HCT116 (cell line): ENCODE results near the gene ZAR1L. TPM values are rescaled to one million over a fixed set of nuclear protein-coding genes. Genes with fewer than 3 reads are reported as not detected.

Experiments
- ATAC-seq: fragments of 200-7000 bp; cut with Tn5 transposase; 2 replicates; pipeline ENCODE4 v1.9.1; 2020; ENCODE audit warnings: mild to moderate bottlenecking, moderate library complexity
- BruUV-seq: library from RNA; stranded (reverse); fragments of 400-500 nt; replicated peaks from 2 replicates; lab custom pipeline; 2021; lab: Mats Ljungman, UMichigan
- CTCF ChIA-PET: fragments of 300-600 bp; sonication (Branson Sonifier 250); formaldehyde crosslinking; loops from one replicate; lab custom pipeline; 2021; ENCODE audit warnings: antibody characterized with exemption; lab: Charles Lee
- POLR2A ChIA-PET: fragments of 300-600, 350-600 bp; sonication (Branson Sonifier 250); formaldehyde crosslinking; loops from one replicate; lab custom pipeline; 2021; ENCODE audit warnings: antibody characterized with exemption; lab: Charles Lee
- RAD21 ChIA-PET, 2 experiments: fragments of 300-600 bp; sonication (Branson Sonifier 250); formaldehyde crosslinking; loops; one replicate each; lab custom pipeline; 2023; ENCODE audit warnings: low total read pairs in 2 of 2; ENCODE audit not compliant: uncharacterized antibody in 2 of 2, unreplicated experiment in 2 of 2, low non-redundant PET in 1 of 2; lab: Charles Lee
- DNase-seq: peaks from one replicate; pipeline ENCODE4 v3.0.0-alpha.2; 2010; ENCODE audit warnings: low read depth, low spot score
- H2AFZ ChIP-seq: fragments of 200-600 bp; shearing (Covaris generic), sonication (generic); 2 replicates; pipeline ENCODE4 v1.6.1; 2017; ENCODE audit warnings: low read depth, mixed run types, mixed read lengths, antibody characterized with exemption, low read length; ENCODE audit not compliant: poor library complexity, severe bottlenecking
- H3K27ac ChIP-seq: 2 replicates; pipeline ENCODE4 v1.5.1; 2012; ENCODE audit warnings: low read depth, low read length
- H3K27me3 ChIP-seq: fragments of 200-600 bp; sonication (generic); 2 replicates; pipeline ENCODE4 v1.6.1; 2016; ENCODE audit warnings: mixed run types, low read length, mixed read lengths; ENCODE audit not compliant: insufficient read depth
- H3K36me3 ChIP-seq, 2 experiments: fragments of 200-500 bp in 1 of 2; fragments of 200-600 bp in 1 of 2; sonication (Bioruptor generic) in 1 of 2; sonication (generic) in 1 of 2; 2 replicates each; pipeline versions ENCODE4 v1.5.1 to v1.6.1; 2014 to 2016; ENCODE audit warnings: low read length in 2 of 2, inconsistent platforms in 1 of 2, mixed read lengths in 1 of 2, mixed run types in 1 of 2; ENCODE audit not compliant: insufficient read depth in 2 of 2, control insufficient read depth in 1 of 2
- H3K4me1 ChIP-seq, 2 experiments: fragments of 200-600 bp in 1 of 2; sonication (generic) in 1 of 2; 2 replicates each; pipeline versions ENCODE4 v1.5.1 to v1.6.1; 2012 to 2017; ENCODE audit warnings: low read length in 2 of 2, inconsistent platforms in 1 of 2, mild to moderate bottlenecking in 1 of 2, mixed read lengths in 1 of 2, mixed run types in 1 of 2, moderate library complexity in 1 of 2; ENCODE audit not compliant: insufficient read depth in 2 of 2, control insufficient read depth in 1 of 2
- H3K4me2 ChIP-seq: fragments of 200-600 bp; sonication (generic); 2 replicates; pipeline ENCODE4 v1.6.1; 2017; ENCODE audit warnings: mixed run types, low read length, mixed read lengths
- H3K4me3 ChIP-seq, 2 experiments: fragments of 200-600 bp in 1 of 2; sonication (generic) in 1 of 2; replicated peaks in 1 of 2; 2 replicates each; pipeline ENCODE4 v1.5.1; 2011 to 2016; ENCODE audit warnings: low read length in 2 of 2, control low read depth in 1 of 2, low read depth in 1 of 2, mild to moderate bottlenecking in 1 of 2, mixed read lengths in 1 of 2, mixed run types in 1 of 2
- H3K79me2 ChIP-seq: fragments of 200-600 bp; sonication (generic); 2 replicates; pipeline ENCODE4 v1.6.1; 2017; ENCODE audit warnings: mild to moderate bottlenecking, mixed run types, low read length, moderate library complexity, mixed read lengths; ENCODE audit not compliant: insufficient read depth
- H3K9ac ChIP-seq: fragments of 200-600 bp; sonication (generic); 2 replicates; pipeline ENCODE4 v1.6.1; 2016; ENCODE audit warnings: low read length, mixed read lengths
- H3K9me2 ChIP-seq: fragments of 200-600 bp; sonication (generic), shearing (Covaris generic); 2 replicates; pipeline ENCODE4 v1.6.1; 2017; ENCODE audit warnings: mixed run types, mild to moderate bottlenecking, moderate library complexity; ENCODE audit not compliant: insufficient read depth
- H3K9me3 ChIP-seq, 2 experiments: fragments of 200-500 bp in 1 of 2; fragments of 200-600 bp in 1 of 2; sonication (Bioruptor generic) in 1 of 2; sonication (generic) in 1 of 2; 2 replicates each; pipeline ENCODE4 v1.6.1; 2014 to 2017; ENCODE audit warnings: low read length in 2 of 2, mixed read lengths in 2 of 2, inconsistent platforms in 1 of 2, low read depth in 1 of 2, mild to moderate bottlenecking in 1 of 2, mixed run types in 1 of 2, moderate library complexity in 1 of 2; ENCODE audit not compliant: control insufficient read depth in 1 of 2, insufficient read depth in 1 of 2
- H4K20me1 ChIP-seq: fragments of 200-600 bp; sonication (generic), shearing (Covaris generic); 2 replicates; pipeline ENCODE4 v1.6.1; 2017; ENCODE audit warnings: mixed run types, mild to moderate bottlenecking, moderate library complexity; ENCODE audit not compliant: insufficient read depth
- CEBPB ChIP-seq: IDR thresholded peaks from 2 replicates; pipeline ENCODE4 v1.6.1; 2012; ENCODE audit warnings: low read depth
- CTCF ChIP-seq, 3 experiments: fragments of 200-600 bp in 1 of 3; sonication (generic) in 1 of 3; IDR thresholded peaks in 2 of 3; conservative IDR thresholded peaks in 1 of 3; 2 replicates each; pipeline ENCODE4 v1.5.1; 2012 to 2017; ENCODE audit warnings: low read depth in 2 of 3, low read length in 2 of 3, antibody characterized with exemption in 1 of 3, borderline replicate concordance in 1 of 3, control low read depth in 1 of 3, mild to moderate bottlenecking in 1 of 3, mixed read lengths in 1 of 3, mixed run types in 1 of 3, moderate library complexity in 1 of 3; ENCODE audit not compliant: insufficient read depth in 1 of 3
- EGR1 ChIP-seq: IDR thresholded peaks from 2 replicates; pipeline ENCODE4 v1.6.1; 2012; ENCODE audit warnings: low read depth
- ELF1 ChIP-seq: IDR thresholded peaks from 2 replicates; pipeline ENCODE4 v1.6.1; 2012; ENCODE audit warnings: low read depth, borderline replicate concordance
- EZH2 ChIP-seq: fragments of 200-600 bp; sonication (generic); IDR thresholded peaks from 2 replicates; pipeline ENCODE4 v1.6.1; 2017; ENCODE audit warnings: antibody characterized with exemption, mixed run types
- JUND ChIP-seq: IDR thresholded peaks from 2 replicates; pipeline ENCODE4 v1.6.1; 2012
- MAX ChIP-seq: IDR thresholded peaks from 2 replicates; pipeline ENCODE4 v1.6.1; 2012
- REST ChIP-seq: IDR thresholded peaks from 2 replicates; pipeline ENCODE4 v1.6.1; 2012; ENCODE audit warnings: low read depth
- SRF ChIP-seq: IDR thresholded peaks from 2 replicates; pipeline ENCODE4 v1.6.1; 2012; ENCODE audit warnings: low read depth
- TCF7L2 ChIP-seq: IDR thresholded peaks from 2 replicates; pipeline ENCODE4 v1.7.0; 2011; ENCODE audit warnings: borderline replicate concordance, inconsistent platforms; ENCODE audit not compliant: insufficient read depth, insufficient read length; ENCODE audit errors: extremely low read depth
- YY1 ChIP-seq: IDR thresholded peaks from 2 replicates; pipeline ENCODE4 v1.6.1; 2011; ENCODE audit warnings: low read length, low read depth, moderate library complexity, mild to moderate bottlenecking; ENCODE audit not compliant: insufficient replicate concordance; ENCODE audit errors: extremely low read depth
- ZNF274 ChIP-seq: fragments of 200-500 bp; sonication (Bioruptor generic); IDR thresholded peaks from 2 replicates; pipeline ENCODE4 v1.6.1; 2014; ENCODE audit warnings: mild to moderate bottlenecking, low read depth, low read length, inconsistent platforms
- intact Hi-C: fragments of 100-400 bp; cut with micrococcal nuclease; formaldehyde crosslinking; loops from 2 replicates; pipeline ENCODE4 v1.10.0; 2022
- total RNA-seq: library from RNA; stranded (reverse); gene quantifications from one replicate; pipeline ENCODE4 v1.2.1, GENCODE V29; 2021; ENCODE audit not compliant: unreplicated experiment
- TF ChIP-seq, protein P1 (sequence below): IDR thresholded peaks from 2 replicates; pipeline ENCODE4 v1.6.1; 2012

ZAR1L gene
- total RNA-seq, 1 experiment from 2014 or later: 0.15 TPM

GRCh38 chr13:32340914-32341313, 25.8 kb upstream of the ZAR1L start (continued):
- no peak for TF ChIP-seq REST
- TF ChIP-seq MAX: no peak
- no peak for TF ChIP-seq TCF7L2
- TF ChIP-seq CTCF (IDR thresholded peaks at IDR 0.05 in 2 of 3, conservative IDR thresholded peaks at IDR 0.05 in 1 of 3; ENCODE audit: borderline replicate concordance in 1 of 3, insufficient read depth in 1 of 3, low read depth in 2 of 3, low read length in 2 of 3): no peak
- no peak for TF ChIP-seq JUND
- no peak for TF ChIP-seq CEBPB
- no peak for TF ChIP-seq EZH2
- no peak for TF ChIP-seq SRF
- TF ChIP-seq, all 23 proteins: peak for 0

GRCh38 chr13:32334671-32335070, 19.5 kb upstream of the ZAR1L start:
- no peak for TF ChIP-seq EGR1
- TF ChIP-seq YY1: no peak
- TF ChIP-seq, protein P1, sequence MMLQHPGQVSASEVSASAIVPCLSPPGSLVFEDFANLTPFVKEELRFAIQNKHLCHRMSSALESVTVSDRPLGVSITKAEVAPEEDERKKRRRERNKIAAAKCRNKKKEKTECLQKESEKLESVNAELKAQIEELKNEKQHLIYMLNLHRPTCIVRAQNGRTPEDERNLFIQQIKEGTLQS: no peak
- no peak for TF ChIP-seq ELF1
- TF ChIP-seq ZNF274: no peak
- no peak for TF ChIP-seq JUND
- TF ChIP-seq, all 23 proteins: peak for 0

More at GRCh38 chr13:32334671-32335070, 19.5 kb upstream of the ZAR1L start:
- H3K36me3 ChIP-seq: peaks cover 7 to 32% of the 10 kb centered on the region in 2 experiments
- H3K9ac ChIP-seq: no peak overlapping the region
- DNase-seq (no peak), ATAC-seq (no peak)
- no peaks in the 10 kb centered on the region for H3K27me3 ChIP-seq
- no TSS peak for BruUV-seq
- CTCF ChIA-PET: no interaction called here
- RAD21 ChIA-PET: no interaction called here
- no peak overlapping the region for H2AFZ ChIP-seq
- H3K27ac ChIP-seq: no peak overlapping the region
- H3K4me2 ChIP-seq: no peak overlapping the region
- H3K9me2 ChIP-seq: no peaks in the 10 kb centered on the region
- intact Hi-C loops: no loop called here
- no peak overlapping the region for H3K4me3 ChIP-seq
- H3K4me1 ChIP-seq: no peaks in the 10 kb centered on the region
- no peaks in the 10 kb centered on the region for H3K9me3 ChIP-seq
- H4K20me1 ChIP-seq: no peaks in the 10 kb centered on the region
- no peaks in the 10 kb centered on the region; the same call in 1 of the 2 replicates for H3K79me2 ChIP-seq
- POLR2A ChIA-PET: no interaction called here
